GM21360 (cell line): ENCODE results near the gene ZNF385D.
"Not testable (repeated sequence)": the region's sequence is repeated elsewhere in the genome, so short reads cannot be mapped to it uniquely, and the experiment has no call there.

ENCODE experiments used
- ATAC-seq: cut with Tn5 transposase; IDR thresholded peaks from one replicate; pipeline ENCODE4 v1.9.1; 2021; ENCODE audit warnings: mild to moderate bottlenecking, moderate library complexity; ENCODE audit not compliant: unreplicated experiment

The ZNF385D gene

GRCh38 chr3:21392526-21392925 is 358.5 kb downstream of the ZNF385D start:
- ATAC-seq: no peak

DNA sequence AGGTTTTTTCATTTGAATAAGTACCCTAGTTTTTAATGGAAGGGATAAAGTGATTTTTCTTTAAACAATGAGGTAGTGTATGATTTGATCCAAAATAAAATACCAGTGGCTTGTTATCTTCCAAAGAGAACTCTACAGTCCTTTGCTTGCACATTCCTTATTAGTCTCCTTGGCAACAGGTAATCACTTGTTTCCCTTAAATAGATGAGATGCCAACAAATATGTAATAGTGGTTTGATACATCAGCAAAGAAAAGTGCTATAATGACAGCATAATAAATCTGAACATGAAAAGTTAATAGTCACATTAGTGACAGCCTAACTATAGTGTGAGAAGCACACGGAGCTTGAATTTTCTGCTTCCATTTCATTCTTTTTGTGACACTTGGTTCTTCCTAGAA is 360.2 kb downstream of the ZNF385D start:
- no peak for ATAC-seq

- ATAC-seq: no peak
Measured at GRCh38 chr3:21390136-21390535, 360.9 kb downstream of the ZNF385D start.

GRCh38 chr3:21387142-21387826 is 363.7 kb downstream of the ZNF385D start:
- not testable (repeated sequence) for ATAC-seq

DNA sequence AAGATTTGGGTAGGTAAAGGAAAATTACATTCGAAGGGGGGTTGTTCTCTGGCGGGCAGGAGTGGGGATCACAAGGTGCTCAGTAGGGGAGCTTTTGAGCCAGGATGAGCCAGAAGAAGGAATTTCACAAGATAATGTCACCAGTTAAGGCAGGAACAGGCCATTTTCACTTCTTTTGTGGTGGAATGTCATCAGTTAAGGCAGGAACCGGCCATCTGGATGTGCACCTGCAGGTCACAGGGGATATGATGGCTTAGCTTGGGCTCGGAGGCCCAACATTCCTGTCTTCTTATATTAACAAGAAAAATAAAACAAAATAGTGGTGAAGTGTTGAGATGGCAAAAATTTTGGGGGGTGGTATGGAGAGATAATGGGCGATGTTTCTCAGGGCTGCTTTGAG is 373.0 kb downstream of the ZNF385D start:
- ATAC-seq: not testable (repeated sequence)

GRCh38 chr3:21377071-21377769 is 373.8 kb downstream of the ZNF385D start:
- ATAC-seq: no peak

DNA sequence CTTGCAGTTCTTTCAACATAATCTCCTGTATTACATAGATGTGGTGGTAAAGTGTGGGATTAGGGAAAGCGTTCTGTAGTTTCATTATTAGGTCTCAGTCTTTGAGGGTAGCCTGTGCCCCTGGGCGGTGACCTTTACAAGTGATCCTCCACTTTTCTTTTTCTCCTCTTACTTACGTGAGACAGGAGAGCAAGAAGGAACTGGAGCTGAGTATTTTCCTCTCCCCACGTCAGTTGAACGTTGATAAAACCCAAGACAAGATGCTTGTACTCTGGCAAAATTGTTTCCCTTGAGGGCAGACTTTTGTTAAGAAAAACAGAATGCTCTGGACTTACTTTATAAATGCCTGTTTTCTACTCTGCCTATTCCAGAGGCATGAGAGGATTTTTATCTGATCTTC is 378.7 kb downstream of the ZNF385D start:
- no peak for ATAC-seq
